H1 (cell line): Measurements from ENCODE around the gene DCAF15. TPM values are rescaled to one million over a fixed set of nuclear protein-coding genes. Genes with fewer than 3 reads are reported as not detected.

Source experiments
- POU5F1 ChIP-seq: IDR thresholded peaks from 2 replicates; pipeline ENCODE4 v1.6.1; 2011; ENCODE audit warnings: low read depth, mild to moderate bottlenecking, low read length, moderate library complexity
- polyA plus RNA-seq, 7 experiments: library from polyadenylated mRNA; depleted of rRNA in 3 of 7; stranded (reverse) in 5 of 7; unstranded in 2 of 7; fragments of >200 nt in 5 of 7; fragments of 200-250 nt in 2 of 7; gene quantifications; 1 replicate in 5 of 7; 2 replicates in 1 of 7; 4 replicates in 1 of 7; pipeline versions ENCODE4 v1.2.1 to v1.2.3, GENCODE V29; 2011 to 2013; ENCODE audit warnings: missing spikeins in 2 of 7, mixed read lengths in 2 of 7
- total RNA-seq: library from RNA; stranded (reverse); fragmentation: NEBNext Ultra II Directional; extraction: Animal tissue kit (Norgen Biotek cat#: 25700); gene quantifications from 2 replicates; pipeline ENCODE4 v1.2.1, GENCODE V29; 2021

DCAF15 gene
- total and polyA plus RNA-seq, 2 of the 8 experiments (the other 6 are each of a cell fraction or from before 2014, with no cell fraction given), result 68.7 to 80.8 TPM

- no peak for TF ChIP-seq POU5F1
Observed at GRCh38 chr19:13926715-13927114, 25.6 kb upstream of the DCAF15 start (continued).
